ENCODE data around the gene SLC22A7.

GRCh38 chr6:43264599-43265145, 33.4 kb upstream of the SLC22A7 start:
- TF ChIP-seq POLR2A (IDR thresholded peaks at IDR 0.05) (no peak), CTCF (IDR thresholded peaks at IDR 0.05) (no peak)
